Measurements from ENCODE around the gene KLHL18.
"Not testable (repeated sequence)": the region's sequence is repeated elsewhere in the genome, so short reads cannot be mapped to it uniquely, and the experiment has no call there.

Gene KLHL18

GRCh38 chr3:47274652-47275051, 8.1 kb upstream of the KLHL18 start:
- DNase-seq (ENCODE audit: low read depth), result no peak

DNA sequence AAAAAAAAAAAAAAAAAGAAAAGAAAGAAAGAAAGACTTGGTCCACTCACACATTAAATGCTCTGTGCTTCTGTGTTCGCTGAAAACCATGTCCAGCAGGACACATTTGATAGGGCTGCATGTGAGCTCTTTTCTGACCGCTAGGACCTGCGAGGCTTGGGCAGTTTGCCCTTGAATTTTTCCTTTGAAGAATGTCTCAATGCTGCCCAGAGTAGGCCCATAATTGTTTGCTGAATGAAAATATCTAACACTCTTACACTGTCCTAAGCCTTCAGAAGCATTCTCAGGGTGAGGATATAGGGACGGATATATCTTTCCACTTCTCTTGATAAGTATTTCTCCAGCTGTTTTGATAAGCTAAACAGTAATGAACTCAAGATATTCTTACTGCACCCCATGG, 6.2 kb upstream of the KLHL18 start:
- no peak for DNase-seq (ENCODE audit: low read depth)

- no peak for DNase-seq (ENCODE audit: low read depth)
These were observed 2.2 kb upstream of the KLHL18 start for GRCh38 chr3:47280519-47280918.

DNA sequence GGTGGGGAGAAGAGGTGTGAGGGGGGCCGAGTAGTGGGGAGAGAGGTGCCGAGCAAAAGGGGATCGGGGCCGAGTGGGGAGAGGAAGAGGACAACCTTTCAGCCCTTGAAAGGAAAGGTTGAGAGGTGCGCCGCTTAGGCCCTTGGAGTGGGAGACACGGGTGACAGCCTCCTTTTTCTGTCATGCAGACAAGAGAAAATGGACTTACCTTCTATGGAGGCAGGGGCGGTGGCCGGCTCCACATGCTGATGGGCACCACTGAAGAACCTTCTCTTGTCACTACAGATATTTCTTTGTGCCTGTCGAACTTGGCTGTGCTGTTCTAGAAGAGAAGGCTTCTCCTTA, 421 bp downstream of the KLHL18 start:
- DNase-seq (ENCODE audit: low read depth), result no peak

GRCh38 chr3:47283591-47284364, 1.0 kb downstream of the KLHL18 start:
- no peak for DNase-seq (ENCODE audit: low read depth)

DNA sequence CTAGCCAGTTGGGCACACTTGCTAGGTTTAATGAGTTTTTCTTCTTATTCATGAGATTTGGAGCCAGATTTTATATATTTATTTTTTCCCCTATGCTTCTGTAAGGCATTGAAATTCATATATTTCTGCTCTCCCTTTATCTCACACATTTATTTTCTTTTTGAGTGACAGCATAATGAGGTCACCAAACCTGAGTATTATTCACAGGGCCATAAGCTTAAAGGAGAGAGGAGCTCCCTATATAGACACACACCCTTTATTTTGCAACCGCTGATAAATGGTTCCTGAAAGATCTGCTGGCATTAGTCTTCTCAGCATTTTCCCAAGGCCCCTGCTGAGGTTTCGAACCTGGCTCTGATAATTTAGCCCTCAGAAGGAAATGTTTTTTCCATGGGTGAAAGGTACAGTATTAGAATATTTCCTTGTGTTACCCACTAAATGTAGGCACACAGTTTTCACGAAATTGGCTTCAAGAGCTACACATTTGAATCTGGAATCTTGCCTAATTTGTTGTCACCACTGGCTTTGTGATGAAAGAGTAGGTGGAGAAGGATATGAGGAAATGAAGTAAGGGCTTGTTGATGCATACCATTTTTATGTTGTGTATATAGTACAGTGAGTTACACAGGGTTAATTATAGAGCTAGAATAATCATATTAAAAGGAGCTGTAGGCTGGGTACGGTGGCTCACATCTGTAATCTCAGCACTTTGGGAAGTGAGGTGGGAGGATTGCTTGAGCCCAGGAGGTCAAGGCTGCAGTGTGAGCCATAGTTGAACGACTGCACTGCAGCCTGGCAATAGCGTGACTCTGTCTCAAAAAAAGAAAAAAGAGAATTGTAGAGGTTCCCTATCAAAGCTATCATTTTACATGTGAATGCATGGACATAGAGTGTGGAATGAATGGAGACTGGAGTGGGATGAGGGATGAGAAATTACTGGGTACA, 6.5 kb downstream of the KLHL18 start:
- no peak for DNase-seq (ENCODE audit: low read depth)

DNA sequence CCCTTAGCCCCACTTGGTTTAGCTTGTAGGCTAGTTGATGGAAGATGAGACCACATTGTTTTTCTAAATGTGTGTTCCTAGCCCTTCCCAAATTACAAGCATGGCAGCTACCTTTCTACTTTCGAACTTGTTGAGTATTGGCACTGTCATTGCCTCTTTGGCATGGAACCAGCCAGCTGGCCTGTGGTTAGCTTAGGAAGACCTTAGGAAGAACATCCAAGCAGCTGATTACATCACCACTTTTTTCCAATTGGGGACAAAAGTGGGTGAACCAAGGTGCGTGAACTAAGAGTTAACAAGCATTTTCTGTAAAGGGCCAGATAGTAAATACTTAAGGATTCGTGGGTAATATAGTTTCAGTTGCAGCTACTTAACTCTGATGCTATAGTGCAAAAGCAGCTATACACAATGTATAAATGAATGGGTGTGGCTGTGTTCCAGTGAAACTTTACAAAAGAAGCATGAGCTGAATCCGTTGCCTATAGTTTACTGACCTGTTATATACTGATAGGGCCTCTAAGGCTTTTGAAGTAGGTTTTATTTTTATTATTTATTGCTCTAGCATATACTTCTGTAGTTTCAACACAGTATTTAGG, 8.5 kb downstream of the KLHL18 start:
- no peak for DNase-seq (ENCODE audit: low read depth)

GRCh38 chr3:47291754-47292420, 9.1 kb downstream of the KLHL18 start:
- DNase-seq (ENCODE audit: low read depth), result not testable (repeated sequence)

GRCh38 chr3:47293822-47294221, 11.1 kb downstream of the KLHL18 start:
- DNase-seq (ENCODE audit: low read depth), result no peak

GRCh38 chr3:47294392-47294791, 11.6 kb downstream of the KLHL18 start:
- DNase-seq (ENCODE audit: low read depth), result no peak

- no peak for DNase-seq (ENCODE audit: low read depth)
These were observed 12.6 kb downstream of the KLHL18 start for GRCh38 chr3:47295322-47295721.

DNA sequence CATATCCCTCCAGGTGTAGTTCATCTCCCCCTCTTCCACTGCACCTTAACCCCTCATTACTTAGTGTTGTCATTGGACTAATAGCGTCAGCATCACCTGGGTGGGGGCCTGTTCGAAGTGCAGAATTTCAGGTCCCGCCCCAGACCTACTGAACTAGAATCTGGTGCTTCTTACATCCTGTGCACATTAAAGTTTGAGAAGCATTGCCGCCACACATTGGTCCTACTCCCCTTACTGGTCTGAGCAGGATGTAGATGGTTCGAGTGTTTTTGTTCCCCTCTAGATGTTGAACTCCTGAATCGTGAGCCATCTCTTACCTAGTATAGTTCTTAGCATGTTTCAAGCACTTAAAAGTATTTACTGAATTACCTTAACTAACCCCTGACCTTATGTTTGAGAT, 13.2 kb downstream of the KLHL18 start:
- no peak for DNase-seq (ENCODE audit: low read depth)

DNA sequence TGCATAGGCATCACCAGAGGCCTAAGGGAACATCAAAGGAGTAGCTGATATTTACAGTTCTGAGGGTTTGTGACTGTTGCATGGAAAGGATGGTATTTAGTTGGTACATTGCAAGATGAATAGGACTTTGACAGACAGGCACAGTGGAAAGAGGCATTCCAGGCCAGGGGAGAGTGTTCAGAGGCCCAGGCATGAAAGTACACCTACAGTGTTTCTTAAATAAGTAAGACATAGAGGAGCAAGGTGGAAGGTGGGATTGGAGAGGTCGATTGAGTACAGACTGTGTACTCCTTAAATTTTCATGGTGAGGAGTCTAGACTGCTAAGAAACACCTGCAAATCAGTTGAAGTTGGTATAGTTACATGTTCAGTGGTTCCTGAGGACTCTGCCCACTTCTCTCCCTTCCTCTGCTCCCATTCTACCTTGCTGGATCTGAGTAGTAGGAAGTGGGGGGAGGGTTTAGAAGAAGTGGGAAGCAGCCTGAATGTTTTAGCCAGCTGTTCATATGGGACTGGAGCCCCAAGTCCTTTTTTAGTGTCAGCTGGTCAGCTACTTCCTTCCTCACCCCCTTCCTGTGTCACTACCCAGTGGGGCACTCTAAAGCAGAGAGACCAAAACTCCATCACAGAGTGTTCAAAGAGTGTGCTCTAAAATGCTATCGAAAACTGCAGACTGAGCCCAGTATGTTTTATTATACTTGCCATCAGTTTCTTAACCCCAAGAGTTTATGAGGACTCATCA, 14.0 kb downstream of the KLHL18 start:
- no peak for DNase-seq (ENCODE audit: low read depth)

GRCh38 chr3:47298439-47298838, 15.7 kb downstream of the KLHL18 start:
- no peak for DNase-seq (ENCODE audit: low read depth)

- DNase-seq (ENCODE audit: low read depth), result no peak
These were observed 16.9 kb downstream of the KLHL18 start for GRCh38 chr3:47299381-47300318.

DNA sequence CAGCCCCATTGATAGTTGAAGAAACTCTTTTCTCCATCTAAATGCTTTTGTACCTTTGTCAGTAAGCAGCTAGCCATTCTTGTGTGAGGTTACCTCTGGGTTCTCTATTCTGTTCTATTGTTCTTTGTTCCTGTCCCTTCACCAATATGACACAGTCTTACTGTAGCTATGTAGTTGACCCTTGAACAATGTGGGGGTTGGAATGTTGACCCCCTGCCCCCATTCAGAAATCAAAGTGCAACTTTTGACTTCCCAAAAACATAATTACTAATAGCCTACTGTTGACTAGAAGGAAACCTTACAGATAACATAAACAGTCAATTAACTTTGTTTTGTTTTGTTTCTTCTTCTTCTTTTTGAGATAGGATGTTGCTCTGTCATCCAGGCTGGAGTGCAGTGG, 18.7 kb downstream of the KLHL18 start:
- DNase-seq (ENCODE audit: low read depth), result no peak

- no peak for DNase-seq (ENCODE audit: low read depth)
These were observed 23.3 kb downstream of the KLHL18 start for GRCh38 chr3:47306022-47306421.

DNA sequence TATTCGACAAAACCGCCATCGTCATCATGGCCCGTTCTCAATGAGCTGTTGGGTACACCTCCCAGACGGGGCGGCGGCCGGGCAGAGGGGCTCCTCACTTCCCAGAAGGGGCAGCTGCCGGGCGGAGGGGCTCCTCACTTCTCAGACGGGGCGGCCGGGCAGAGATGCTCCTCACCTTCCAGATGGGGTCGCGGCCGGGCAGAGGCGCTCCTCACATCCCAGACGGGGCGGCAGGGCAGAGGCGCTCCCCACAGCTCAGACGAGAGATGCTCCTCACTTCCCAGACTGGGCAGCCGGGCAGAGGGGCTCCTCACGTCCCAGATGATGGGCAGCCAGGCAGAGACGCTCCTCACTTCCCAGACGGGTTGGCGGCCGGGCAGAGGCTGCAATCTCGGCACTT, 26.5 kb downstream of the KLHL18 start:
- not testable (repeated sequence) for DNase-seq (ENCODE audit: low read depth)

DNA sequence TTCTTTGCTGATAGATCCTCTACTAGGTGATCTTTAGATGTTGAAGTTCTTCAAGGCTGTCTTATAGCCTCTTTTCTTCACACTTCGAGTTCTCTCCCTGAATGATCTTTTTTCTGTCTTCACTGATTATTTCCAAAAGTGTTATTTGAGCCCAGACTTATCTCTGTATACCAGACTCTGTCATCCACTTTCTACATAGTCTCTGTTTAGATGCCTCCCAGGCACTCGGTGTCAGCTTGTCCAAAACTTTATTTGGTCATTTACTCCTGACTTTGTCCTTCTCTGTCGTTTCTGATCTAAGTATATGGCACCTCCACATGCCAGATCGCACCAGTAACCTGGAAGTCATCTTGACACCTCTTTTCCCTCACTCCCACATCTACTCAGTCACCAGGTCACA, 27.6 kb downstream of the KLHL18 start:
- no peak for DNase-seq (ENCODE audit: low read depth)

- no peak for DNase-seq (ENCODE audit: low read depth)
These were observed 30.8 kb downstream of the KLHL18 start for GRCh38 chr3:47313341-47314055.

All from T follicular helper cell (primary cell).